GM12878 (cell line): ENCODE measurements around the gene IFRD1. TPM values are rescaled to one million over a fixed set of nuclear protein-coding genes. Genes with fewer than 3 reads are reported as not detected.
A peak's percentile ranks its signal among the peaks of the same experiment; 100 is the strongest.

Experiments used
- ATAC-seq: fragments of 200-7000 bp; cut with Tn5 transposase; 3 replicates; pipeline ENCODE4 v1.9.1; 2020; ENCODE audit warnings: mild to moderate bottlenecking, moderate library complexity
- BruUV-seq: library from RNA; stranded (reverse); fragments of 400-500 nt; replicated peaks from 2 replicates; lab custom pipeline; 2021; lab: Mats Ljungman, UMichigan
- CTCF ChIA-PET: fragments of 300-600 bp; sonication (Branson Sonifier 250); formaldehyde crosslinking; extraction: SDS; loops from one replicate; lab custom pipeline; 2021; ENCODE audit warnings: inconsistent platforms; lab: Yijun Ruan, JAX
- POLR2A ChIA-PET: fragments of 350-600 bp; formaldehyde crosslinking; extraction: SDS; loops from one replicate; lab custom pipeline; 2021; ENCODE audit warnings: inconsistent platforms; lab: Charles Lee
- RAD21 ChIA-PET: fragments of 300-600 bp; sonication (Branson Sonifier 250); formaldehyde crosslinking; loops from one replicate; lab custom pipeline; 2023; ENCODE audit warnings: antibody characterized with exemption; ENCODE audit not compliant: unreplicated experiment; lab: Charles Lee
- SMC1A ChIA-PET: fragments of 300-600 bp; sonication (Branson Sonifier 250); formaldehyde crosslinking; loops from one replicate; lab custom pipeline; 2023; ENCODE audit not compliant: unreplicated experiment, uncharacterized antibody; lab: Charles Lee
- DNase-seq: peaks from one replicate; pipeline ENCODE4 v3.0.0-alpha.2; 2011; ENCODE audit warnings: low read depth, low spot score
- FAIRE-seq: peaks from 3 replicates; lab custom pipeline; 2011; peaks lifted over from hg19 to GRCh38; lab: Jason Lieb, UNC
- H2AFZ ChIP-seq: 2 replicates; pipeline ENCODE4 v1.6.0; 2011; ENCODE audit warnings: low read depth, low read length, control low read depth; ENCODE audit not compliant: control insufficient read depth
- H3K27ac ChIP-seq: 2 replicates; pipeline ENCODE4 v1.5.1; 2011; ENCODE audit warnings: control low read depth; ENCODE audit not compliant: control insufficient read depth, insufficient read depth
- H3K27me3 ChIP-seq, 2 experiments: replicated peaks in 1 of 2; 2 replicates each; pipeline versions ENCODE4 v1.6.0 to v1.6.1; 2011; ENCODE audit warnings: low read length in 1 of 2; ENCODE audit not compliant: control insufficient read depth in 2 of 2, insufficient read depth in 2 of 2
- H3K36me3 ChIP-seq, 2 experiments: 2 replicates each; pipeline ENCODE4 v1.5.1; 2011; ENCODE audit warnings: low read length in 1 of 2; ENCODE audit not compliant: control insufficient read depth in 2 of 2, insufficient read depth in 2 of 2
- H3K4me1 ChIP-seq: 2 replicates; pipeline ENCODE4 v1.6.1; 2011; ENCODE audit warnings: mild to moderate bottlenecking, low read length, moderate library complexity, mixed read lengths; ENCODE audit not compliant: control insufficient read depth, insufficient read depth
- H3K4me2 ChIP-seq: 2 replicates; pipeline ENCODE4 v1.6.0; 2011; ENCODE audit warnings: control low read depth; ENCODE audit not compliant: control insufficient read depth, insufficient read depth
- H3K4me3 ChIP-seq: fragments of 200-600 bp; sonication (generic); 2 replicates; pipeline ENCODE4 v1.5.1; 2016
- H3K79me2 ChIP-seq: 2 replicates; pipeline ENCODE4 v1.6.0; 2011; ENCODE audit warnings: low read length; ENCODE audit not compliant: control insufficient read depth, insufficient read depth
- H3K9ac ChIP-seq: 2 replicates; pipeline ENCODE4 v1.8.0; 2011; ENCODE audit warnings: low read length, control low read depth, mixed read lengths; ENCODE audit not compliant: control insufficient read depth, insufficient read depth
- H3K9me3 ChIP-seq: replicated peaks from 3 replicates; pipeline ENCODE4 v1.5.1; 2011; ENCODE audit warnings: mild to moderate bottlenecking, low read length; ENCODE audit not compliant: control insufficient read depth, insufficient read depth
- H4K20me1 ChIP-seq: 2 replicates; pipeline ENCODE4 v1.6.0; 2011; ENCODE audit not compliant: control insufficient read depth, insufficient read depth
- CBX5 ChIP-seq: sonication (generic); IDR thresholded peaks from 2 replicates; pipeline ENCODE4 v1.6.1; 2016; ENCODE audit warnings: low read depth, moderate library complexity, mild to moderate bottlenecking, inconsistent platforms
- CREB1 ChIP-seq: IDR thresholded peaks from 2 replicates; pipeline ENCODE4 v1.6.1; 2012; ENCODE audit warnings: low read depth, mild to moderate bottlenecking, inconsistent platforms
- CUX1 ChIP-seq: IDR thresholded peaks from 2 replicates; pipeline ENCODE4 v1.6.1; 2012; ENCODE audit warnings: improper control_type of control experiment, low read depth, low read length; ENCODE audit not compliant: insufficient replicate concordance
- E4F1 ChIP-seq: fragments of 450-650 bp; IDR thresholded peaks from 2 replicates; pipeline ENCODE4 v1.6.1; 2018; ENCODE audit warnings: borderline replicate concordance, mild to moderate bottlenecking; ENCODE audit not compliant: partially characterized antibody
- IKZF1 ChIP-seq: fragments of 450-650 bp; conservative IDR thresholded peaks from 2 replicates; pipeline ENCODE4 v1.6.1; 2017; ENCODE audit warnings: antibody characterized with exemption, mild to moderate bottlenecking
- MTA2 ChIP-seq: fragments of 450-650 bp; IDR thresholded peaks from 2 replicates; pipeline ENCODE4 v1.6.1; 2016; ENCODE audit warnings: low read depth, mild to moderate bottlenecking, moderate library complexity
- PKNOX1 ChIP-seq: fragments of 450-650 bp; IDR thresholded peaks from 2 replicates; pipeline ENCODE4 v1.6.1; 2016; ENCODE audit warnings: mild to moderate bottlenecking
- SUZ12 ChIP-seq: fragments of 200-600 bp; sonication (generic); IDR thresholded peaks from one replicate; pipeline ENCODE4 v1.6.1; 2018; ENCODE audit warnings: antibody characterized with exemption, mild to moderate bottlenecking; ENCODE audit not compliant: unreplicated experiment
- ZBTB11 ChIP-seq: fragments of 450-650 bp; formaldehyde crosslinking; IDR thresholded peaks from 2 replicates; pipeline ENCODE4 v1.5.0; 2022; ENCODE audit warnings: mild to moderate bottlenecking, missing genetic modification characterization
- WGBS: methylation state at CpG from one replicate; pipeline ENCODE4 v1.1.6; 2016; ENCODE audit warnings: low lambda C conversion rate; ENCODE audit not compliant: insufficient replicate concordance, insufficient coverage; ENCODE audit errors: missing lambda C conversion rate; 5-methylcytosine and 5-hydroxymethylcytosine counted together
- in situ Hi-C: fragments of 300-500 bp; cut with MboI; formaldehyde crosslinking; loops from 9 replicates; pipeline ENCODE4 v1.14.3; 2018; ENCODE audit warnings: mixed read lengths
- intact Hi-C: fragments of 100-400 bp; cut with micrococcal nuclease; formaldehyde crosslinking; loops from one replicate; pipeline ENCODE4 v1.14.2; 2022; ENCODE audit not compliant: unreplicated experiment
- polyA plus RNA-seq, 11 experiments: library from polyadenylated mRNA; depleted of rRNA in 4 of 11; unstranded in 6 of 11; stranded (reverse) in 5 of 11; fragments of >200 nt; fragmentation: Nextera tagmentation in 4 of 11; fragmentation: Illumina TruSeq in 1 of 11; extraction: Ambion mirVana in 4 of 11; extraction: Trizol in 1 of 11; gene quantifications; 1 replicate in 1 of 11; 2 replicates in 10 of 11; pipeline versions ENCODE4 v1.2.1 to v1.2.3, GENCODE V29; 2011 to 2016; ENCODE audit warnings: inconsistent platforms in 2 of 11, missing spikeins in 2 of 11, low read depth in 1 of 11
- total RNA-seq, 4 experiments: library from RNA; depleted of rRNA in 3 of 4; stranded (reverse); fragments of >200 nt in 3 of 4; fragmentation: Illumina TruSeq in 1 of 4; extraction: Trizol in 1 of 4; gene quantifications; 2 replicates each; pipeline versions ENCODE4 v1.2.1 to v1.2.3, GENCODE V29; 2013 to 2021

The IFRD1 gene
- total and polyA plus RNA-seq, 10 of the 15 experiments (the other 5 are each of a cell fraction or from before 2014, with no cell fraction given) = 9.6 to 31.1 (median 19.9) TPM

GRCh38 chr7:112503361-112503972 lies 53.2 kb downstream of the IFRD1 start:
- Histone ChIP-seq H3K27me3 (no peaks in the 10 kb centered on the region), H4K20me1 (no peaks in the 10 kb centered on the region), H3K36me3 (no peaks in the 10 kb centered on the region), H3K4me1 (no peaks in the 10 kb centered on the region), H3K4me2 (no peak overlapping the region), H3K4me3 (no peak overlapping the region), H3K79me2 (no peaks in the 10 kb centered on the region), H3K9ac (no peak overlapping the region), H2AFZ (no peak overlapping the region), H3K9me3 (no peaks in the 10 kb centered on the region; the same call in 2 of the 3 replicates), H3K27ac (no peak overlapping the region)
- RAD21 ChIA-PET = no interaction called here
- no peak for FAIRE-seq
- SMC1A ChIA-PET = no interaction called here
- CTCF ChIA-PET = no interaction called here
- TF ChIP-seq CUX1 (no peak), IKZF1 (no peak), CREB1 (no peak), ZBTB11 (CRISPR knock-in tag) (no peak), CBX5 (no peak), MTA2 (no peak), PKNOX1 (no peak), E4F1 (no peak), SUZ12 (no peak)
- WGBS = 21% methylated on average over 4 of the region's 4 CpGs
- DNase-seq = no peak
- ATAC-seq = peak; percentile 48
- no TSS peak for BruUV-seq
- POLR2A ChIA-PET = no interaction called here
- intact Hi-C loops = no loop called here
- in situ Hi-C loops = no loop called here
